Measurements from ENCODE around the gene LRIF1.

- TF ChIP-seq POLR2AphosphoS5 (IDR thresholded peaks at IDR 0.05; ENCODE audit: low read depth, low read length), result no peak
- no peak for TF ChIP-seq TAF1 (IDR thresholded peaks at IDR 0.05; ENCODE audit: borderline replicate concordance, insufficient read depth, low read length)
- no peak for TF ChIP-seq SIN3A (IDR thresholded peaks at IDR 0.05; ENCODE audit: borderline replicate concordance, insufficient read depth, low read length)
- TF ChIP-seq REST (IDR thresholded peaks at IDR 0.05; ENCODE audit: insufficient read depth in 1 of 2, low read depth in 2 of 2, low read length in 2 of 2), result no peak
- no peak for TF ChIP-seq FOXP2 (optimal IDR thresholded peaks at IDR 0.05; ENCODE audit: borderline replicate concordance, extremely low read depth, extremely low read length, insufficient read depth)
Measured at GRCh38 chr1:110948038-110948810, 15.5 kb downstream of the LRIF1 start.

Data from PFSK-1 (cell line).